Thoracic aorta (tissue), 2 donors: Measurements from ENCODE around the gene GNA12. TPM values are rescaled to one million over a fixed set of nuclear protein-coding genes. Genes with fewer than 3 reads are reported as not detected.
"Not testable (repeated sequence)": the region's sequence is repeated elsewhere in the genome, so short reads cannot be mapped to it uniquely, and the experiment has no call there.

ENCODE experiments used
- ATAC-seq: fragments of 150-250 bp; one replicate; pipeline ENCODE4 v1.8.0; 2017; ENCODE audit warnings: low read depth; ENCODE audit not compliant: insufficient number of reproducible peaks, low FRiP score
- DNase-seq: peaks from one replicate; pipeline ENCODE4 v3.0.0-alpha.2; 2020; ENCODE audit warnings: low spot score
- H3K27ac ChIP-seq, 2 donors: fragments of 200-600 bp; sonication (generic); 1 replicate in 1 of 2; 2 replicates in 1 of 2; pipeline ENCODE4 v1.5.1; 2016; ENCODE audit warnings: mild to moderate bottlenecking in 2 of 2, moderate library complexity in 2 of 2
- H3K27me3 ChIP-seq: fragments of 200-600 bp; sonication (generic); replicated peaks from 2 replicates; pipeline ENCODE4 v1.6.0; 2016; ENCODE audit warnings: mild to moderate bottlenecking; ENCODE audit not compliant: insufficient read depth
- H3K36me3 ChIP-seq: fragments of 200-600 bp; sonication (generic); one replicate; pipeline ENCODE4 v1.5.1; 2016
- H3K4me1 ChIP-seq, 2 donors: fragments of 200-600 bp; sonication (generic); 1 replicate in 1 of 2; 2 replicates in 1 of 2; pipeline versions ENCODE4 v1.5.1 to v1.6.0; 2016; ENCODE audit warnings: low read depth in 2 of 2, mild to moderate bottlenecking in 1 of 2; ENCODE audit not compliant: control insufficient read depth in 1 of 2
- H3K4me3 ChIP-seq: fragments of 200-600 bp; sonication (generic); 2 replicates; pipeline ENCODE4 v1.5.1; 2016; ENCODE audit warnings: mild to moderate bottlenecking
- H3K9me3 ChIP-seq: fragments of 200-600 bp; sonication (generic); 2 replicates; pipeline ENCODE4 v1.5.1; 2016
- CTCF ChIP-seq: fragments of 200-600 bp; sonication (generic); IDR thresholded peaks from one replicate; pipeline ENCODE4 v1.5.1; 2019; ENCODE audit warnings: antibody characterized with exemption
- total RNA-seq, 2 donors: library from RNA; depleted of rRNA; stranded (reverse); fragments of >200 nt; gene quantifications; one replicate each; pipeline versions ENCODE4 v1.1.0 to v1.2.3, GENCODE V29; 2016

The GNA12 gene
- total RNA-seq, 2 donors from 2014 or later = 27.6 to 48.8 TPM

- peaks cover 0 to 4% of the 10 kb centered on the region in 2 donors for H3K4me1 ChIP-seq
- H3K27ac ChIP-seq = no peak overlapping the region
- H3K27me3 ChIP-seq = no peaks in the 10 kb centered on the region
- no peak for TF ChIP-seq CTCF
- H3K36me3 ChIP-seq = no peaks in the 10 kb centered on the region
- H3K4me3 ChIP-seq = no peak overlapping the region
- no peak for DNase-seq
- ATAC-seq = no peak
- H3K9me3 ChIP-seq = no peaks in the 10 kb centered on the region
Observed at GRCh38 chr7:2737771-2738540, 106.2 kb downstream of the GNA12 start.

GRCh38 chr7:2737005-2737743 lies 106.9 kb downstream of the GNA12 start:
- H3K36me3 ChIP-seq, ATAC-seq, DNase-seq, H3K4me1 ChIP-seq, H3K4me3 ChIP-seq, H3K27me3 ChIP-seq, H3K9me3 ChIP-seq, H3K27ac ChIP-seq: not testable (repeated sequence)

- no peaks in the 10 kb centered on the region for H3K9me3 ChIP-seq
- DNase-seq (no peak), ATAC-seq (no peak)
- TF ChIP-seq CTCF = no peak
- H3K4me3 ChIP-seq = no peak overlapping the region
- no peak overlapping the region for H3K27ac ChIP-seq
- peaks cover 4 to 6% of the 10 kb centered on the region in 2 donors for H3K4me1 ChIP-seq
- H3K27me3 ChIP-seq = no peaks in the 10 kb centered on the region
- no peaks in the 10 kb centered on the region for H3K36me3 ChIP-seq
Observed at GRCh38 chr7:2736411-2736914, 107.6 kb downstream of the GNA12 start.

- TF ChIP-seq CTCF = no peak
- Histone ChIP-seq H3K36me3 (peaks cover 3% of the 10 kb centered on the region), H3K27ac (no peak overlapping the region), H3K4me1 (peaks cover 4 to 6% of the 10 kb centered on the region in 2 donors), H3K27me3 (no peaks in the 10 kb centered on the region), H3K9me3 (no peaks in the 10 kb centered on the region), H3K4me3 (no peak overlapping the region)
- no peak for DNase-seq
- ATAC-seq = no peak
Observed at GRCh38 chr7:2735744-2736143, 108.4 kb downstream of the GNA12 start.

- Histone ChIP-seq H3K4me3 (no peak overlapping the region), H3K36me3 (peaks cover 3% of the 10 kb centered on the region), H3K4me1 (peaks cover 5 to 11% of the 10 kb centered on the region in 2 donors), H3K27ac (no peak overlapping the region), H3K27me3 (no peaks in the 10 kb centered on the region), H3K9me3 (no peaks in the 10 kb centered on the region)
- TF ChIP-seq CTCF = no peak
- DNase-seq (no peak), ATAC-seq (no peak)
Observed at GRCh38 chr7:2734751-2735571, 109.1 kb downstream of the GNA12 start.
